ENCODE data around the gene RILPL1.
"Not testable (repeated sequence)": the region's sequence is repeated elsewhere in the genome, so short reads cannot be mapped to it uniquely, and the experiment has no call there.

RILPL1 gene

DNA sequence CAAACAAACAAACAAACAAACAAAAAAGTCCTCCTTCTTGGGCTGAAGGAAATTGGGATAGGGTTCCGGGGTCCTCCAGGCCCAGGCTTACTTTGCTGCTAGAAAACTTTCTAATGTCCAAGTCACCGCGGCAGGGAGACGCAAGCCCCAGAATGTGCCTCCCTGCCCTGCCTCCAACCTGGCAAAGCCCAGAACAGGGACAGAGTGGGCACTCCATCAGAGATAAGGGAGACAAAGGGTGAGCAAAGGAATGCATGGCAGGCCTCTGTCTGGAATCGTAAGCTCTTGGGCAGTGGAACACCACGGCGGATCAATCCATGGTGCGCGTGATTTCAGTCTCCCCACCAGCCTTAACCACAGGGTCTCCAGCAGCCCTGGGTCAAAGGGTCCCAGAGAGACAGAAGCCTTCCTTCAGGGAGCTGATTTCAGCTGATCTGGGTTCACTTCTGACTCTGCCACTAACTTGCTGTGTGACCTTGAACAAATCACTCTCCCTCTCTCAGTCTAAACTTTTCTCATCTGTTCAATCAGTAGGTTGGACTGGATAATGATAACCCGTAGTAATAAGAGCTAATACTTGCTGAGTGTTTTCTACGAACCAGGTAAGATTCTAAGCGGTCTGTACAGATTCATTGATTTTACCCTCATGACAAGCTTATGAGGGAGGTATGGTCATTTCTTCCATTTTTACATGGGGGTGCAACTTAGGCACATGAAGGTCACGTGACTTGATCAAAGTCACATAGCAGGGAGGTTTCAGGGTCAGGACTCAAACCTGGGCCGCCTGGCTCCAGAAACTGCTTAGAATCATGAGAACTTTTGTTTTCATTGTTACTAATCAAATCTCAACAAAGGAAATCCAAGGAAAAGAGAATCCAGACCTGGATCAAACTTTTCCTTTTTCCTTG, 12.7 kb downstream of the RILPL1 start:
- Histone ChIP-seq H3K4me1 (ENCODE audit: insufficient read depth, low read length) (peaks cover 7% of the 10 kb centered on the region; the same call in 1 of the 2 replicates), H3K9ac (ENCODE audit: low read depth, low read length) (no peak overlapping the region), H3K36me3 (ENCODE audit: insufficient read depth, low read length) (peaks cover 3% of the 10 kb centered on the region), H3K9me3 (ENCODE audit: control insufficient read depth, insufficient read depth, low read length) (no peaks in the 10 kb centered on the region)

DNA sequence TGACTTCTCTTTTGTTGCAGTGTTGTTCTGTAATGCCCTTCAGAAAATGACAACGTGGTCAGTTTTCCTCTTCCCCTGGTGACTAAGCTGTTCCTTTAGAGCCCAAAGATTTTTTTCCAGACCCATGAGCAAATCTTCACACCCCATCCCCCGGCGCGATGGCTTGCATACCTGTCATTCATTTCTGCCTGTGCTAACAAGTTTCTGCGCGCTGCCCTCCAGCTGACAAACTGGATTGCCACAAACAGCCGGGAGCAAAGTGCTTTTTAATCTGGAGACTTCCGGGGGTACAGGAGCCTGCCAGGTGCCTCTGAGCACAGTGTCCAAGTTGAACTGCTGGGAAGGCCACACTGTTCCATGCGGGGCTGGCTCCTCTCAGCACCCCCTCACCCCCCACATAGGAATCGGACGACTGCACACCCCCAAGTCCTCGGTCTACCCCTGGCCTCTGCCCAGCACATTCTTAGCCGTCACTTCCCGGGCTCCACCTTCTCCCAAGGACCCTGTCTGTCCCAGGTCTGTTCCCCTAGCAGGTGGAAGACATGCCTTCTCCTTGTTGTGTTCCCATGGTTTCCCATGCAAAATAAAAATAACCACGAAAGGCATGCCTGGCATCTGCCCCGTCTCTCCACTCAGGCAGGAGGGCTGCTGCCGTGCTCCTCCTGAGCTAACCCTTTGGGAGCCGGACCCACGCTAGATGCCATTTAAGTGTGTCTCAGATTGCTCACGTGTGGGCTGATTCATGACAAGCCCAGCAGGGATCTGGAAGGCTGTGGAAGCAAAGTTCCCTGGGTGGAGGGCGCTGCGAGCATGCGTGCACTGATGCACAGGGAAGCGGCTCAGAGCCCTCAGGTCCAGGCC, 14.1 kb downstream of the RILPL1 start:
- Histone ChIP-seq H3K9ac (ENCODE audit: low read depth, low read length) (no peak overlapping the region), H3K4me1 (ENCODE audit: insufficient read depth, low read length) (peaks cover 7% of the 10 kb centered on the region; the same call in 1 of the 2 replicates), H3K36me3 (ENCODE audit: insufficient read depth, low read length) (peaks cover 3% of the 10 kb centered on the region), H3K9me3 (ENCODE audit: control insufficient read depth, insufficient read depth, low read length) (no peaks in the 10 kb centered on the region)

DNA sequence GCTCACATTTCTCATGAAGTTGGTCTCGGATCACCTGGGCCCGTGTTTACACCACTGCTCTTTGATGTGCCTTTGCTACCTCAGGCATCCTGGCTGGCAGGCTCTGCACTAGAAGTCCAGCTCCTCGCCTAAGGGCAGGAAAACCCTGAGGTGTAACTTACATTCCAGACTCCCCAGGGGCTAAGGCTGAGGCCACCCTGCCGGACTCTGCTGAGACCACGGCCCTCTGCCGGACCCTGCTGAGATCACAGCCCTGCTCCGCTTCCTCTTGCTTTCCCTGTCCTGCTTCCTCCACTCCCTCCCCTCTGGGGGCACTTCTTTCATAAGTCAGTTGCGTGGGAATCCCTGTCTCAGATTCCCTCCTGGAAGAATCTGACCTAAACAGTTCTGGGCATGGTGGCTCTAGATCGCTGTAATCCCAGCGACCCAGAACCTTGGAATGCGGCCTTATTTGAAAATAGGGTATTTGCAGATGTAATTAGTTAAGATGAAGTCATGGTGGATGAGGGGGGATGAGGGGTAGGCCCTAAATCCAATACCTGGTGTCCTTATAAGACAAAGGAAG, 17.2 kb downstream of the RILPL1 start:
- peaks cover 7% of the 10 kb centered on the region for H3K36me3 ChIP-seq (ENCODE audit: insufficient read depth, low read length)
- no peak overlapping the region for H3K9ac ChIP-seq (ENCODE audit: low read depth, low read length)
- no peaks in the 10 kb centered on the region for H3K9me3 ChIP-seq (ENCODE audit: control insufficient read depth, insufficient read depth, low read length)
- H3K4me1 ChIP-seq (ENCODE audit: insufficient read depth, low read length), result peaks cover 7% of the 10 kb centered on the region; the same call in 1 of the 2 replicates

DNA sequence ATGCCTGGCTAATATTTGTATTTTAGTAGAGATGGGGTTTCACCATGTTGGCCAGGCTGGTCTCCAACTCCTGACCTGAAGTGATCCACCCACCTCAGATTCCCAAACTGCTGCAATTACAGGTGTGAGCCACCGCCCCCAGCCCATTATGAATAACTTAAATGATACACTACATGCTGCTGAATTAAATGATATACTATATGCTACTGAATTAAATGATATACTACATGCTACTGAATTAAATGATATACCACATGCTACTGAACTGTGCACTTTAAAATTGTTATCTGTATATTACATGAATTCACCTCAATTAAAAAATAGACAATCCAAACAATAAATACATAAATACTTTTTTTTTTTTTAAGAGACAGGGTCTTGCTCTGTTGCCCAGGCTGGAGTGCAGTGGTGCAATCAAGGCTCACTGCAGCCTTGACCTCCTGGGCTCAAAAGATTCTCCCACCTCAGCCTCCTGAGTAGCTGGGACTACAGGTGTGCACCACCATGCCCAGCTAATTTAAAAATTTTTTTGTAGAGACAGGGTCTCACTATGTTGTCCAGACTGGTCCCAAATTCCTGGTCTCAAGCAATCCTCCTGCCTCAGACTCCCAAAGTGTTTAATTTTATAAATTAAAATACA, 18.8 kb downstream of the RILPL1 start:
- not testable (repeated sequence) for H3K9ac ChIP-seq (ENCODE audit: low read depth, low read length); H3K4me1 ChIP-seq (ENCODE audit: insufficient read depth, low read length); H3K9me3 ChIP-seq (ENCODE audit: control insufficient read depth, insufficient read depth, low read length); H3K36me3 ChIP-seq (ENCODE audit: insufficient read depth, low read length)

DNA sequence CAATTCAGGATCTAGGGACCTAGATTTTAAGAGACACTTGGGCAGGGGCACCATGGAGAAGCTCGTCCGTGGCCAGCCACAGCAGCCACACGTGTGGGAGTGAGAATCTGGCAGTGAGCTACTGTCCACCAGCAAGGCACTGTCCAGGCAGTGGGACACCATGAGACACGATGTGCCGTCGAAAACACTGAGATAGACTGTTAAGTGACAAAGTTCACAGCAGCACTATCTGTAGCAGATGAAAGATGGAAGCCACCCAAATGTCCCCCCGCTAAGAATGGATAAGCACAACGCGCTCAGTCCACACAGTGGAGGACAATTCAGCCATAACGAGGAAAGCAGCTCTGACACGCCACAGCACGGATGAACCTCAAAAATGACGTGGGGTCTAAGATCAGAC, 19.7 kb downstream of the RILPL1 start:
- Histone ChIP-seq H3K36me3 (ENCODE audit: insufficient read depth, low read length) (peaks cover 10% of the 10 kb centered on the region), H3K9me3 (ENCODE audit: control insufficient read depth, insufficient read depth, low read length) (no peaks in the 10 kb centered on the region), H3K4me1 (ENCODE audit: insufficient read depth, low read length) (peaks cover 7% of the 10 kb centered on the region; the same call in 1 of the 2 replicates), H3K9ac (ENCODE audit: low read depth, low read length) (no peak overlapping the region)

DNA sequence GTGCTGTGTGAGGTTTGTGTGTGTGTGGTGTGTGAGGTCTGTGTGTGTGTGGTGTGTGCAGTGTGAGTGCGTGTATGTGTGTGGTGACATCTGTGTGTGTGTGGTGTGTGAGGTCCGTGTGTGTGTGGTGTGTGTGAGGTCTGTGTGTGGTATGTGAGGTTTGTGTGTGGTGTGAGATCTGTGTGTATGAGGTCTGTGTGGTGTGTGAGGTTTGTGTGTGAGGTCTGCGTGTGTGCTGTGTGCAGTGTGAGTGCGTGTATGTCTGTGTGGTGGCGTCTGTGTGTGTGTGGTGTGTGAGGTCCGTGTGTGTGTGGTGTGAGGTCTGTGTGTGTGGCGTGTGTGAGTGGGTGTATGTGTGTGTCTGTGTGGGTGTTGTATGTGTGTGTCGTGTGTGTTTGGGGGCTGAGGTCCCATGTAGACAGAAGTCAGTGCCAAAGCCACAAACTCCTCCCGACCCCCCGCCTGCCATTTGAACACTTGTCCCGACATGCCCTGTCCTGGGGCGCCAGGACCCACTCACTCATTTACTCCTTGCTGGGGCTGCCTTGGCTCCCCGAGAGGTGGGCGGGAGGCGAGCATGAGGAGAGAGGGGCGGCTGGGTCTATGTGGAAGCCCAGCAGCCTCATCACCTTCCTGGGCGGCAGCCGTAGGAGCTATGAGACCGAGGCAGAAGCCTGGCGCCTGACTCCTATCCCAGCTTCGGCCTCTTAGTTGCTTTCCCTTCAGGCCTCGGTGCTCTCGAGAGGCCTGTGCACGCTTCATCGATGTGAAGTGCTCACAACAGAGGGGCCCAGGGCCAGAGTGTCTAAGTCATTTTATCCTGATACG, 20.5 kb downstream of the RILPL1 start:
- H3K9me3 ChIP-seq (ENCODE audit: control insufficient read depth, insufficient read depth, low read length), result no peaks in the 10 kb centered on the region
- H3K36me3 ChIP-seq (ENCODE audit: insufficient read depth, low read length), result peaks cover 10% of the 10 kb centered on the region
- H3K9ac ChIP-seq (ENCODE audit: low read depth, low read length), result no peak overlapping the region
- H3K4me1 ChIP-seq (ENCODE audit: insufficient read depth, low read length), result peaks cover 7% of the 10 kb centered on the region; the same call in 1 of the 2 replicates

DNA sequence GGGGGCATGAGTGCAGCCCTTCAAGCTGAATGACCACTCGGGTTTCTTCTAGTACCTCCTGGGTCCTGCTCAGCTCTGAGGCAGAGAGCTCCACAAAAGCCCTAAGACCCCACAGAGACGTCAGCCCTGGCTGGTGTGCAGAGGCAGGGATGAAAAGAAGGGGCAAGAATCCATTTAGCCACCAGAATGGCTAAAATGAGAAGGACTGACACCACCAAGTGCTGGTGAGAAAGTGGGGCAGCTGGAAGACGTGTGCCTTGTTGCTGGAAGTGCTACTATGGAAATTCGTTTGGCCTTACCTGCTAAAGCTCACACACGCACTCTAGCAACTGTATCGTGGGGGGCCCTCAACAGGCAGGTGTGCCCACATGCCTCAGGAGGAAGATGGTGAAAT, 26.7 kb downstream of the RILPL1 start:
- Histone ChIP-seq H3K36me3 (ENCODE audit: insufficient read depth, low read length) (peaks cover 7% of the 10 kb centered on the region; the same call in 1 of the 2 replicates), H3K9ac (ENCODE audit: low read depth, low read length) (no peak overlapping the region), H3K4me1 (ENCODE audit: insufficient read depth, low read length) (no peaks in the 10 kb centered on the region), H3K9me3 (ENCODE audit: control insufficient read depth, insufficient read depth, low read length) (no peaks in the 10 kb centered on the region)

DNA sequence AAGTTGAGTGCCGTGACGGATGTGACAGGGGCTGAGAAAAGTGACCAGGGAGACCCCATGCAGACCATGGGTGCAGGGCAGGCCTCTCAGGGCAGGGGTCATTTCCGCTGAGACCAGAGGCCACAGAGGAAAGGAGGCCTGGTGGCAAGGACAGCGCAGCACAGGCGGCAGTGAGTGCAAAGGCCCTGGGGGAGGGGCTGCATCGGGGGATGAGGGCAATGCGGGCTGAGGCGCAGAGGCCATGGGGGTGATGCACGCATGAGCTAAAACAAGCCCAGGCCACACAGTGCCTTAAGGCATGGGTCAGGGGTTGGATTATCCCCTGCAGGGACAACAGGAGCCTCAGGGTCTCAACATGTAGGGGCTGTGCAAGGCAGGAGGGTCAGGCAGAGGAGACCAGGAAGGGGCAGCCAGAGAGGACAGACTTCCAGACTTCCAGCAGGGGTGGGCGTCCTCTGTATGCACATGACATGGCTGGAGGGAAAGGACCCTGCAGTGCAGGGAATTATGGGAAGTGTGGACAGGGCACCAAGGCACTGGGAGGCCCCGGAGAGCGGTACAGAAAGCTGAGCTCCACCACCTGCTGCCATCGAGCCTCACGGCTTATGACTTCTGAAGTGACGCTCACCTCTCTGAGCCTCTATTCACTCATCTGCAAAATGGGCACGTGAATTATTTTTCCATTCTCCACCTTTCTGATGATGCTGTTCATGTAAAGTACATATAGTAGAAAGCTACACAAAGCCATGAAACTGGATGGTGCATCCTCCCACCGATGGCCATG, 27.3 kb downstream of the RILPL1 start:
- Histone ChIP-seq H3K9me3 (ENCODE audit: control insufficient read depth, insufficient read depth, low read length) (no peaks in the 10 kb centered on the region), H3K36me3 (ENCODE audit: insufficient read depth, low read length) (peaks cover 2% of the 10 kb centered on the region; the same call in 1 of the 2 replicates), H3K9ac (ENCODE audit: low read depth, low read length) (no peak overlapping the region), H3K4me1 (ENCODE audit: insufficient read depth, low read length) (no peaks in the 10 kb centered on the region)

DNA sequence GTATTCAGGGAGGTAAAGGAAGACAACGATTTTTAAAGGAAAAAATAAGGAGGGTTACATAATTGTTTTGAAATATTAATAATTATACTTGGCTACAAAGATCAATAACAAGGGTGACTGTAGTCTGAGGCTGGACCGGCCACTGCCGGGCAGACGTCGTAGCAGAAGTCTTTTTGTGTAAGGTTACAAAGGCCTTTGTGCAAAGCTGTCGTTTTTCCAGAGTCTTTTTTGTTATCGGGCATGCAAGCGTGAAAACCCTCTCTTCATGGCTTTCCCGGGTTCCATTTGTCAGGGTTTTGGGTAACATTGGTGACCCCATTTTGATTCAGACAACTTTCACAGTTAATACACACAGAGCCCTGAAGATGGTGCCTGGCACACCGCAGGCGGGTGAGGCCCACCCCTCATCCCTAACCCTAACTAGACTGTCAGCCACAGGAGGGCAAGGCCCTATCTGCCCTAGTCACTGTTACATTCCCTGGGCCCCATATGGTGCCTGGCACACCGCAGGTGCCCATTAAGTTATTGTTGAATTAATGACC, 31.3 kb downstream of the RILPL1 start:
- Histone ChIP-seq H3K36me3 (ENCODE audit: insufficient read depth, low read length) (no peaks in the 10 kb centered on the region; the same call in 1 of the 2 replicates), H3K9me3 (ENCODE audit: control insufficient read depth, insufficient read depth, low read length) (no peaks in the 10 kb centered on the region), H3K4me1 (ENCODE audit: insufficient read depth, low read length) (no peaks in the 10 kb centered on the region), H3K9ac (ENCODE audit: low read depth, low read length) (no peak overlapping the region)

DNA sequence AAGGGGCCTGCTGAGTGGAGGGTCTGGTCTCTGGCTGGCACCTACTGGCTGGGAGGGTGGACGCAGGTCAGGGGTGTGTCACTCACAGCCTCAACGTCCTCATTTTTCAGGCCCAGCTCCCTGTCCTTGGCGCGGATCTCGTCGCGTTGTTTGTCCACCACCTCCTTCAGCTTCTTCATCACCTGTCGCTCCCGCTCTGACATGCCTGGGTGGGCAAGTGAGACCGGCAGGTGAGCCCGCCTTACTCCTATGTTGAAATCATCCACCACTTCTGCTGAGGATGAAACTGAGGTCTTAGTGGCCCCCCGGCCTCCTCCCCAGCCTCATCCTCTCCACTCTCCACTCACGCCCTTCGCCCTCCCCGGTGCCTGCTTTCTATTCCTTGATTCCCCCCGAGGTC, 34.2 kb downstream of the RILPL1 start:
- no peaks in the 10 kb centered on the region; the same call in 1 of the 2 replicates for H3K4me1 ChIP-seq (ENCODE audit: insufficient read depth, low read length)
- H3K36me3 ChIP-seq (ENCODE audit: insufficient read depth, low read length), result no peaks in the 10 kb centered on the region; the same call in none of the 2 replicates
- H3K9me3 ChIP-seq (ENCODE audit: control insufficient read depth, insufficient read depth, low read length), result no peaks in the 10 kb centered on the region
- no peak overlapping the region for H3K9ac ChIP-seq (ENCODE audit: low read depth, low read length)

DNA sequence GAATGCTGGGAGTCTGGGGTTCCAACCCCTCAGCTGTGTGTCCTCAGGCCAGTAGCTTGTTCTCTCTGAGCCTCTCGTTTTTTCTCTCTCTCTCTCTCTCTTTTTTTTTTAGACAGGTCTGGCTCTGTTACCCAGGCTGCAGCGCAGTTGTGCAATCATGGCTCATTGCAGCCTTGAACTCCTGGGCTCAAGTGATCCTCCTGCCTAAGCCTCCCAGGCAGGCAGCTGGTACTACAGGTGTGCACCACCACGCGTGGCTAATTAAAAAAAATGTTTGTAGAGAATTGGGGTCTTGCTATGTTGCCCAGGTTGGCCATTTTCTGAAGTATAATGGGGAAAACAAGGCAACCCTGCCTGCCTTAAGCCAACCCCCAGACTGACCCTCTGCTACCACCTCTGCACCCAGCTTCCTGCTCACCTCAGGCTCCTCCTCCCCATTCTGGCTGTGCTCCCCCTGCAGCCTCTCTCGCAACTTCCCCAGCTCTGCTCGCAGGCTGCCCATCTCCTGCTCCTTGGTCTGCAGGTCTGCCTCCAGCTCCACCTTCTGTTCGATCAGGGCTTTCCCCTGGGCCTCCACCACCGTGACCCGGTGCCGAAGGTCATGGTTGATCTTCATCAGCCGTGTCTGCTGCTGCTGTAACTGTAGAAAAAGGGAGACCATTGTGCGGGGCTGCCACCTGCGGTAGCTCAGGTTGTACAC, 35.2 kb downstream of the RILPL1 start:
- H3K4me1 ChIP-seq (ENCODE audit: insufficient read depth, low read length), result no peaks in the 10 kb centered on the region; the same call in 1 of the 2 replicates
- no peak overlapping the region for H3K9ac ChIP-seq (ENCODE audit: low read depth, low read length)
- H3K9me3 ChIP-seq (ENCODE audit: control insufficient read depth, insufficient read depth, low read length), result no peaks in the 10 kb centered on the region
- no peaks in the 10 kb centered on the region; the same call in none of the 2 replicates for H3K36me3 ChIP-seq (ENCODE audit: insufficient read depth, low read length)

DNA sequence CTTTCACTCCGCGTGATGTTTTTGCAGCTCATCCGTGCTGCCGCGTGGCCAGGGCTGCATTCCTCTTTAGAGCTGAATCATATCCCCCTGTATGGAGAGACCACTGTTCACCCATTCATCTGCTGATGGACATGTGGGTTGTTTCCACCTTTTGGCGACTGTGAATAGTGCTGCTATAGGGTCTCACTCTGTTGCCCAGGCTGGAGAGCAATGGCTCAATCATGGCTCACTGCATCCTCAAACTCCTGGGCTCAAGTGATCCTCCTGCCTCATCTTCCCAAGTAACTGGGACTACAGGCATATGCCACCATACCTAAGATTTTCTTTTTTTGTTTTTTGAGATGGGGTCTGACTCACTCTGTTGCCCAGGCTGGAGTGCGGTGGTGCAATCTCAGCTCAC, 36.5 kb downstream of the RILPL1 start:
- no peaks in the 10 kb centered on the region; the same call in none of the 2 replicates for H3K36me3 ChIP-seq (ENCODE audit: insufficient read depth, low read length)
- no peaks in the 10 kb centered on the region for H3K9me3 ChIP-seq (ENCODE audit: control insufficient read depth, insufficient read depth, low read length)
- H3K9ac ChIP-seq (ENCODE audit: low read depth, low read length), result no peak overlapping the region
- H3K4me1 ChIP-seq (ENCODE audit: insufficient read depth, low read length), result no peaks in the 10 kb centered on the region; the same call in 1 of the 2 replicates
